ENCODE measurements around the gene CSNK1D.

DNA sequence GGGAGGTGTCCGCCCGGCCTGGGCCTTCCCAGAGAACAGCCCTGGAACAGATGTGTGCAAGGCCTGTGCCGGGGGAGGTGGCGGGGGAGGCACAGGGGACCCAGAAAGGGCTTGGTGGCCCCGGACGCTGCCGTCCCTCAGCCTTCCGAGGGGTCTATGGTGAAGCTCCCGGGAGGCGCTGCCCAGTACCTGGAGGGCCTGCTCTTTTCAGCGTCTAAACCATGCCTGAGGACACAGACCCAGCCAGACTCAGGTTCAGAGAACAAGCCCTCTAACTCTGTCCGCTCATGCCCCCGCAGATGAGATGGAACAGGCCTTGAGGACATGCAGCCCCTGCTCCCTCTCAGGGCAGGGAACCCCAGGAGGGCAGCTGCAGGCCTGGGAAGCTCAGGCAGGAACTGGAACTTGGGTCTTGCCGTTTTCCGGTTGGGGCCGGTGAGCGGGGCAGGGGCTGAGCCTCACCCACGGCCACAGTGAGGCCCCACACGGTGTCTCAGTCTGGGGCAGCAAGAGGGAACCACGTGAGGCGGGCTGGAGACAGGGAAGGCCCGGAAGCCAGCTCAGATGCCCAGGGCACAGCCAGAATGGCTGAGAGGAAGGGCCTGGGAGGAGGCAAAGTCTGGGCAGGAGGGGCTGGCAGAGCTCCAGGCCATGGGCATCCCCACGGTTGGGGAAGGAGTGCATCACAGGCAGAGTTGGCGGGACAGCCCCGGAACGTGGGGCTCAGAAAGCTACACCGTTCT lies 32.1 kb downstream of the CSNK1D start:
- TF ChIP-seq NR3C1 (CRISPR knock-in tag; conservative IDR thresholded peaks at IDR 0.05; ENCODE audit: low read depth) (no peak), GRHL2 (CRISPR knock-in tag; IDR thresholded peaks at IDR 0.05; ENCODE audit: insufficient replicate concordance, severe bottlenecking) (no peak)
